ENCODE measurements around the gene GPR78.

GPR78 gene

GRCh38 chr4:8585721-8586212 is 5.6 kb downstream of the GPR78 start:
- Histone ChIP-seq H3K4me1 (ENCODE audit: insufficient read depth, low read length, severe bottlenecking) (no peaks in the 10 kb centered on the region), H3K4me2 (ENCODE audit: low read length) (no peak overlapping the region), H3K36me3 (ENCODE audit: insufficient read depth, low read length) (no peaks in the 10 kb centered on the region), H3K9me3 (ENCODE audit: low read length) (no peaks in the 10 kb centered on the region), H2AFZ (ENCODE audit: low read length) (no peak overlapping the region), H3K4me3 (ENCODE audit: low read depth, low read length, poor library complexity, severe bottlenecking) (no peak overlapping the region), H3K9me2 (ENCODE audit: low read depth, low read length) (no peaks in the 10 kb centered on the region), H3F3A (ENCODE audit: insufficient read depth, low read length) (no peaks in the 10 kb centered on the region), H3K27me3 (ENCODE audit: insufficient read depth, low read length) (no peaks in the 10 kb centered on the region; the same call in 1 of the 2 replicates), H3K9ac (ENCODE audit: low read length) (no peak overlapping the region), H3K79me2 (ENCODE audit: insufficient read depth, low read length) (no peaks in the 10 kb centered on the region), H3K27ac (ENCODE audit: low read depth, low read length, poor library complexity, severe bottlenecking) (no peak overlapping the region), H4K20me1 (ENCODE audit: insufficient read depth, low read length) (no peaks in the 10 kb centered on the region)
- TF ChIP-seq CTCF (IDR thresholded peaks at IDR 0.05; ENCODE audit: low read length) (no peak), EZH2 (IDR thresholded peaks at IDR 0.05; ENCODE audit: borderline replicate concordance, low read length) (no peak)

- TF ChIP-seq EZH2 (IDR thresholded peaks at IDR 0.05; ENCODE audit: borderline replicate concordance, low read length): no peak
- Histone ChIP-seq H3K27me3 (ENCODE audit: insufficient read depth, low read length) (no peaks in the 10 kb centered on the region; the same call in 1 of the 2 replicates), H3K4me2 (ENCODE audit: low read length) (no peak overlapping the region), H3K4me3 (ENCODE audit: low read depth, low read length, poor library complexity, severe bottlenecking) (no peak overlapping the region), H4K20me1 (ENCODE audit: insufficient read depth, low read length) (no peaks in the 10 kb centered on the region), H3F3A (ENCODE audit: insufficient read depth, low read length) (no peaks in the 10 kb centered on the region), H3K9me3 (ENCODE audit: low read length) (no peaks in the 10 kb centered on the region), H3K36me3 (ENCODE audit: insufficient read depth, low read length) (no peaks in the 10 kb centered on the region), H3K9me2 (ENCODE audit: low read depth, low read length) (no peaks in the 10 kb centered on the region), H3K9ac (ENCODE audit: low read length) (no peak overlapping the region), H3K79me2 (ENCODE audit: insufficient read depth, low read length) (no peaks in the 10 kb centered on the region), H3K27ac (ENCODE audit: low read depth, low read length, poor library complexity, severe bottlenecking) (no peak overlapping the region), H3K4me1 (ENCODE audit: insufficient read depth, low read length, severe bottlenecking) (no peaks in the 10 kb centered on the region), H2AFZ (ENCODE audit: low read length) (no peak overlapping the region)
These were observed 6.1 kb downstream of the GPR78 start for GRCh38 chr4:8586246-8586645.

- H3K9me3 ChIP-seq (ENCODE audit: low read length): no peaks in the 10 kb centered on the region
- H3K4me3 ChIP-seq (ENCODE audit: low read depth, low read length, poor library complexity, severe bottlenecking): no peak overlapping the region
- H3K4me1 ChIP-seq (ENCODE audit: insufficient read depth, low read length, severe bottlenecking): no peaks in the 10 kb centered on the region
- H3K27me3 ChIP-seq (ENCODE audit: insufficient read depth, low read length): no peaks in the 10 kb centered on the region; the same call in 1 of the 2 replicates
- H3K36me3 ChIP-seq (ENCODE audit: insufficient read depth, low read length): no peaks in the 10 kb centered on the region
- no peak overlapping the region for H2AFZ ChIP-seq (ENCODE audit: low read length)
- H3K27ac ChIP-seq (ENCODE audit: low read depth, low read length, poor library complexity, severe bottlenecking): no peak overlapping the region
- no peak overlapping the region for H3K4me2 ChIP-seq (ENCODE audit: low read length)
- no peaks in the 10 kb centered on the region for H3K9me2 ChIP-seq (ENCODE audit: low read depth, low read length)
- H4K20me1 ChIP-seq (ENCODE audit: insufficient read depth, low read length): no peaks in the 10 kb centered on the region
- H3K9ac ChIP-seq (ENCODE audit: low read length): no peak overlapping the region
- H3K79me2 ChIP-seq (ENCODE audit: insufficient read depth, low read length): no peaks in the 10 kb centered on the region
- TF ChIP-seq EZH2 (IDR thresholded peaks at IDR 0.05; ENCODE audit: borderline replicate concordance, low read length) (no peak), CTCF (IDR thresholded peaks at IDR 0.05; ENCODE audit: low read length) (peak; percentile 35)
- H3F3A ChIP-seq (ENCODE audit: insufficient read depth, low read length): no peaks in the 10 kb centered on the region
These were observed 6.7 kb downstream of the GPR78 start for GRCh38 chr4:8586671-8587468.

Measured in OCI-LY1 (cell line).